Measurements from ENCODE around the gene DCAKD.

DCAKD gene

DNA sequence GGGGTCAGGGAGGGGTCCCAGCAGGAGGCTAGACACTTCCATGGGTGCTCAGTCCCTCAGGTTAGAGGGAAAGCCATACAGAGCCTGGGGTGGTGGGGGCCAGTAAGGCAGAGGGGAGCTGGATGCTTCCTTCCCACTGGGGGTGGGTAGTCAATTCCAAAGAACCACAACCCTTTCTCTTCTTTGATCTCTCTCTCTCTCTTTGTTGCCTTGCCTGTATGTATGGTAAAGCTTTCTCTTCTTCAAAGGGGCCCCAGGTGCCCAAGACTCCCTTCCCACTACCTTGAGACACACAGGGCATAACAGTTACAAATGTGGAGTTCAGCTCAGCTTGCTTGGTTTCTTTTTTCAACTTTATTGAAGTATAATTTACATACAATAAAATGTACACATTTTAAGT is 52.8 kb downstream of the DCAKD start:
- no peak for DNase-seq

DNA sequence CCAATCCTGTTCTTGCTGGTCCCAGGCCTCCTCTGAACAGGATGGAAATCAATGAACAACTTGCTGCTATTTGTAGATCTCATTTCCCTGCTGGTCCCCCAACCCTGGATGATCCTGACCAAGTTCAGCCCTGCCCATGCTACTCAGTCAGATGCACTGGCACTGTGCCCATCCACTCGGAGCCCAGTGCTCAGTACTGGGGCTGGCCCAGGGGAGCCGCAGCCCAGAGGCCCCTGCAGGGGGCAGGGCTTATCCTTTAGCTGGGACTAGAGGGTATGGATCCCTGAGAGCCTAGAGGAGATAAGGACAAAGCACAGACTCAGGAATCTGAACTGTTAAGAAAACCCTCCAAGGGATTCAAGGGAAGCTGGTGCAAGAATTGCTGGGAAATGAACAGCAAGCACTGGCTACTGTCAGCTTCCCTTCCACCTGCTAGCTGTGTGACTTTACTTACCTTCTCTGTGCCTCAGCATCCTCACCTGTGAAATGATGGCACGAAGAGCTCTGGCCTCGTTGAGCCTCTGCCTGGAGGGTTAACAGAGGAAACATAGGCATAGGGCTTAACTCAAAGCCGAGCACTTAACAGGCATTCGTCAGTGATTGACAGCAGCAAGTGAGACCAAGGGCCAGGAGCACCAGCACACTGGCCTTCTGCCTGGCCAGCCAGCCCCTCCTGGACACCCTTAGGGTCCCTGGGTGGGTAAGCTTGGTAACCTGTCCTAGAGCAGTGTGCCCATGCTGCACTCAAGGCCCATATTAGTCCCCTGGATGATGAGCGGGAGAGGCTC is 53.5 kb downstream of the DCAKD start:
- DNase-seq: no peak

- no peak for DNase-seq
Measured at GRCh38 chr17:44996304-44996703, 55.1 kb downstream of the DCAKD start.

GRCh38 chr17:44995436-44996001 is 55.9 kb downstream of the DCAKD start:
- DNase-seq: no peak

GRCh38 chr17:44992242-44992939 is 59.0 kb downstream of the DCAKD start:
- no peak for DNase-seq

DNA sequence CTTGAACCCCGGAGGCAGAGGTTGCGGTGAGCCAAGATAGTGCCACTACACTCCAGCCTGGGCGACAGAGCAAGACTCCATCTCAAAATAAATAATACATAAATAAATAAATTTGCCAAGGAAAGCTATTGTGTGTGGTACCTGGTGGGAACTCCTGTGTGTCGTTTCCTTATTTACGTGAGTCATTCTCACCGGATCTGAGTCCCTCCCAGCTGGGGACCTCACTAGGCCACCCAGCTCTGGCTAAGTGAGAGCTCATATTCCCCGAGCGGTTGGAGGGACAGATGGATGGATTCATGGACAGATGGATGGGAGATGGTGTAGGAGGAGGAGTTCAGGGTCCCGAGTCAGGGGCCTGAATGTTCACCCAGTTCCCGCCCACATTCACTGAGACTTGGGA is 60.4 kb downstream of the DCAKD start:
- no peak for DNase-seq

GRCh38 chr17:44989552-44990138 is 61.8 kb downstream of the DCAKD start:
- DNase-seq: no peak

DNA sequence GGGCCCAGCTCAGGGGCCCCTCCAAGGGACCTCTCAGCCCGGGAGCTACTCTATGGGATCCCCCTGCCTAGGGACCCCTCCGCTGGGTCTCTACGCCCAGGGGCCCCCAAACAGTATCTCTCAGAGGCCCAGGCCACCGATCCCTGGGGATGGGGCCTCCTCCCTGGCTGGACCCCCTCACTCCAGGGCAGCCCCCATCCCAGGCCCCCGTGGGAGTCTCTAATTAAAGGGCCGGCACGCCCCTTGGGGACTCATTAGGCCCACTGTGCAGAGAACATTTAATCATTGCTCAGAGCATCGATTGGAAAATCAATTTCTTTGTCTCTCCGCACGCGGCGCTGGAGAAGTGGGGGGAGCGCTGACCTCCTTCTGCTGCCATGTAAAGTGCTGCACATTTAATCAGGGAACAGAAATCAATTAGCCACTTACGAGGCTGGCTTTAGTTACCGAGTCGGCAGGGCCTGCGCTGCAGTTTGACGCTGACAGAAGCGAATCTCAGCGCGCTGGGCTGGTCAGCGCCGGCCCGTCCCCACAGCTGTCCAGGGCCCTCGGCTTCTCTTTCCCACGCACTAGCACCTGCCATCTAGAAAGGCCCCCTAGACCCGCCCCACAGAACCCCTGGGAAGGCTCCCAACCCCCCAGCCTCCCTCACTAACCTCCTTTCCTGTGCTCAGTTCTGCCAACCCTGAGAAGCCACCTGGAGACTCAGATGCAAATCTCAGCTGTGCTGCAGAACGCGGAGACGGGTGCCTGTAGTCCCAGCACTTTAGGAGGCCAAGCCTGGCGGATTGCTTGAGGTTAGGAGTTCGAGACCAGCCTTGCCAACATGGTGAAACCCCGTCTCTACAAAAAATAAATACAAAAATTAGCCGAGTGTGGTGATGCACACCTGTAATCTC is 63.1 kb downstream of the DCAKD start:
- no peak for DNase-seq

DNA sequence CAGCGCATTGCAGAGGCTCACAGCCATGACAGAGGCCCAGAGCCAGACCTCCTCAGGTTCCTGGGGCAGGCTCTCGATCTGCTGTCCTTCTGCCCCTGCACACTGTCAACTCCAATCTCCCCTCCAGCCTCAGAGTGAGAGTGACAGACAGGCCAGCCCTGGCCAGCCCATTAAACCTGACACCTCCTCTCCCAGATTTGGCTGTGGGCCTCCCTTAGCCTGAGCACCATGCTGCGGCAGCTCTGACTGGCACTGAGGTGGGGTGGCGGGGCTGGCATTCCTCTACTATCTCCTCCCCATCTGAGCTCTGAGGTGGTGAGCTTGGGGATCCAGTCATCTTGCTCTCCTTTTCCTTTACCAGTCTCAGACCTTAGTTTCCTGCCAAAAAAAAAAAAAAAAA is 67.9 kb downstream of the DCAKD start:
- no peak for DNase-seq

DNA sequence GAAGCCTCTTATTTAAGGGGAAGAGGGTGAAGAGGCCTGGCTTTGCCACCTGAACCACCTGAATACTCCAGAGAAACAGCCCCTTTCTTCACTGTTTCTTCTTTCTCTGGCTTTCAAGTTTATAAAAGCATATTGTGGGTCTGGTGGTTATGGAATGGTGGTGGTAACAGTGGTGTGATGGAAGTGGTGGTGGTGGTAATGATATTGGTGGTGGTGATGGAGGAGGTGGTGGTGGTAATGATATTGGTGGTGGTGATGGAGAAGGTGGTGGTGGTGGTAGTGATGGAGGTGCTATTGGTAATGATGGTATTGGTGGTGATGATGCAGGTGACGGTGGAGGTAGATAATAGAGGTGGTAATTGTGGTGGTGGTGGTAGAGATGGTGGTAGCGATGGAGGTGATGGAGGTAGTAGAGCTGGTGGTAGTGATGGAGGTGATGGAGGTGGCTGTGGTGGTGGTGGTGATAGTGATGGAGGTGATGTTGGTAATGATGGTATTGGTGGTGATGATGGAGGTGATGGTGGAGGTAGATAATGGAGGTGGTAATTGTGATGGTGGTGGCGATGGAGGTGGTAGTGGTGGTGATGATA is 69.2 kb downstream of the DCAKD start:
- DNase-seq: no peak

GRCh38 chr17:44981221-44981968 is 70.0 kb downstream of the DCAKD start:
- no peak for DNase-seq

GRCh38 chr17:44979426-44979995 is 71.9 kb downstream of the DCAKD start:
- DNase-seq: no peak

DNA sequence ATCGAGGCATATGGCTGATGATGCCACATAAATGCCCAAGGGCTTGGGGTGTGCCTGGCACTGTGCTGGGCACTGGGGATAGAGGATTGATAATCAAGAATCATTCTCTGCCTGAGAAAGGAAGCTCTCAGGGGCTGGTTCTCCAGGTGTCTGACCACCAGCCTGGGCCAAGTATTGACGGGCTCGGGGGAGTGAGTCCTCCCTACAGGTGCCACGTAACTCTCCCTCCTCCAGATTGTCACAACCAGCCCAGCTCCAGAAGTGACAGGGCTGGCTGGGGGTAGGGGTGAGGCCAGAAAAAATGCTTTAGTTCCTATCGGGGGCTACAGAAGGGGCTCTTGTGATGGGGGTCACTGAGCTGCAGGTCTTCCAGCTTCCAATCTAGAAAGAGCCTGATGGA is 72.6 kb downstream of the DCAKD start:
- no peak for DNase-seq

DNA sequence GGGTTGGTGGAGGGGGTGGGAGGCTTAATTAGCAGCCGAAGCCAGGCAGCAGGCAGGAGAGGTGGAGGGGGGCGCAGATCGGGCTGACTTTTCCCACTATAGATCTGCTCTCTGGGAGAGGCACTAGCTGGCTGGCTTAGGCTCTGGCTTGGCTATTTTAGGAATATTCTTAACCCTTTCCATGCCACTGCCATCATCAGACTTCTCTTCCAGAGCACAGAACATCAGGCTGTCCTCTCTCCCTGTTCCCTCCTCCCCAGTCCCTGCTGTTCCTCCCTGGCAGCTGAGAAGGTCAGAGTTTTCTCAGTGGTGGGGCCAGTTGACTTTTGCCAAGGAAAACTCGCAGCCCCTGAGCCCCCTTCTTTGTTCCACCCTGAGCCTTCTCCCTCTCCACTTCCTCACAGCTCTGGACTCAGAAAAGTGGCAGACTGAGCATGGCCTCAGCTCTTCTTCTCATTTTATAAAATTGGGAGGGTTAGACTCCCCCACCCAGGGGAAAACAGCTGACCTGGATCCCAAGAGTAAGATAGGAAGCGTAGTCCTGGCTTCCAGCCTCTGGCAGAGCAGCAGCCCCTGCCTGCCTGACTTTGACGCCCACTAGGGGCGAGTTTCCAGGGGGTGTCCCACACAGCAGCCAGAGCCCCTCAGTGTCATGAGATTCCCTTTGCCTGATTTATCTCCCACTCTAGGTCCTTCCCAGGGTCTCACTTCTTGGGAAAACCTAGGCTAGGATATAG is 73.5 kb downstream of the DCAKD start:
- DNase-seq: no peak

- no peak for DNase-seq
Measured at GRCh38 chr17:44977065-44977464, 74.4 kb downstream of the DCAKD start.

DNA sequence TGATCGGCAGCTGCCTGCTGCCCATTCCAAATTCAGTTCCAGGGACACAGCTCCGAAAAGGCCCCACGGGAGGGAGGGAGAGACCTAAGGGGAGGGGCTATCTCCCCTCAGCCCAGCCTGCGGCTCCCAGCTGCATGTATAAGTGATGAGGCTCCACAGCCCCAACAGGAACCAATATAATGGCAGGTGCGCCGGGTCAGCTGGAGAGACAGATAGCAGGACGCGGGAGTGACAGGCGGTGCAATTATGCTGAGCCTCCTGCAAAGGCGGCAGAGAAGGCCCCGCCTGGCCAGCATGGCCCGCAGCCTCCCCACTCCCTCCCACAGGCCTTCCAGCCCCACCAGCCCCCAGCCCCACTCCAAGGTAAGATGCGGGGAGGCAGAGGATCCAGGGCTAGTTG is 75.2 kb downstream of the DCAKD start:
- DNase-seq: no peak
